HG03354 (cell line): Measurements from ENCODE around the gene GALNT7.
"Not testable (repeated sequence)": the region's sequence is repeated elsewhere in the genome, so short reads cannot be mapped to it uniquely, and the experiment has no call there.

Experiments used
- ATAC-seq: cut with Tn5 transposase; IDR thresholded peaks from one replicate; pipeline ENCODE4 v1.9.1; 2021; ENCODE audit warnings: mild to moderate bottlenecking; ENCODE audit not compliant: unreplicated experiment, poor library complexity, severe bottlenecking

The GALNT7 gene

GRCh38 chr4:173160871-173161270 is 7.7 kb upstream of the GALNT7 start:
- no peak for ATAC-seq

- no peak for ATAC-seq
Measured at GRCh38 chr4:173161311-173161710, 7.3 kb upstream of the GALNT7 start.

- ATAC-seq: no peak
Measured at GRCh38 chr4:173165706-173166105, 2.9 kb upstream of the GALNT7 start.

GRCh38 chr4:173166491-173166890 is 2.1 kb upstream of the GALNT7 start:
- ATAC-seq: no peak

- ATAC-seq: peak; percentile 6
Measured at GRCh38 chr4:173167758-173168395, 734 bp upstream of the GALNT7 start.

- ATAC-seq: no peak
Measured at GRCh38 chr4:173169178-173169427, 492 bp downstream of the GALNT7 start.

GRCh38 chr4:173169428-173170181 is 994 bp downstream of the GALNT7 start:
- ATAC-seq: peak; percentile 69

GRCh38 chr4:173170182-173170778 is 1.7 kb downstream of the GALNT7 start:
- no peak for ATAC-seq

GRCh38 chr4:173171098-173171497 is 2.5 kb downstream of the GALNT7 start:
- no peak for ATAC-seq

GRCh38 chr4:173171987-173172386 is 3.4 kb downstream of the GALNT7 start:
- ATAC-seq: no peak

- no peak for ATAC-seq
Measured at GRCh38 chr4:173174184-173174583, 5.6 kb downstream of the GALNT7 start.

GRCh38 chr4:173174594-173175012 is 6.0 kb downstream of the GALNT7 start:
- no peak for ATAC-seq

- ATAC-seq: no peak
Measured at GRCh38 chr4:173176010-173176409, 7.4 kb downstream of the GALNT7 start.

- no peak for ATAC-seq
Measured at GRCh38 chr4:173177232-173177631, 8.6 kb downstream of the GALNT7 start.

GRCh38 chr4:173178144-173178543 is 9.5 kb downstream of the GALNT7 start:
- ATAC-seq: no peak

GRCh38 chr4:173181848-173182247 is 13.2 kb downstream of the GALNT7 start:
- peak; percentile 77 for ATAC-seq

- no peak for ATAC-seq
Measured at GRCh38 chr4:173182403-173182802, 13.8 kb downstream of the GALNT7 start.

- ATAC-seq: not testable (repeated sequence)
Measured at GRCh38 chr4:173183659-173184247, 15.1 kb downstream of the GALNT7 start.

- ATAC-seq: peak; percentile 58
Measured at GRCh38 chr4:173185847-173186510, 17.4 kb downstream of the GALNT7 start.

- ATAC-seq: no peak
Measured at GRCh38 chr4:173187732-173188131, 19.1 kb downstream of the GALNT7 start.
